ENCODE measurements around the gene EIF4EBP2.

The EIF4EBP2 gene

GRCh38 chr10:70379581-70380176 lies 24.3 kb upstream of the EIF4EBP2 start:
- DNase-seq: peak in 1 of 5 donors; percentile 16

- no peak for DNase-seq
These were observed 23.4 kb upstream of the EIF4EBP2 start for GRCh38 chr10:70380350-70381135.

DNA sequence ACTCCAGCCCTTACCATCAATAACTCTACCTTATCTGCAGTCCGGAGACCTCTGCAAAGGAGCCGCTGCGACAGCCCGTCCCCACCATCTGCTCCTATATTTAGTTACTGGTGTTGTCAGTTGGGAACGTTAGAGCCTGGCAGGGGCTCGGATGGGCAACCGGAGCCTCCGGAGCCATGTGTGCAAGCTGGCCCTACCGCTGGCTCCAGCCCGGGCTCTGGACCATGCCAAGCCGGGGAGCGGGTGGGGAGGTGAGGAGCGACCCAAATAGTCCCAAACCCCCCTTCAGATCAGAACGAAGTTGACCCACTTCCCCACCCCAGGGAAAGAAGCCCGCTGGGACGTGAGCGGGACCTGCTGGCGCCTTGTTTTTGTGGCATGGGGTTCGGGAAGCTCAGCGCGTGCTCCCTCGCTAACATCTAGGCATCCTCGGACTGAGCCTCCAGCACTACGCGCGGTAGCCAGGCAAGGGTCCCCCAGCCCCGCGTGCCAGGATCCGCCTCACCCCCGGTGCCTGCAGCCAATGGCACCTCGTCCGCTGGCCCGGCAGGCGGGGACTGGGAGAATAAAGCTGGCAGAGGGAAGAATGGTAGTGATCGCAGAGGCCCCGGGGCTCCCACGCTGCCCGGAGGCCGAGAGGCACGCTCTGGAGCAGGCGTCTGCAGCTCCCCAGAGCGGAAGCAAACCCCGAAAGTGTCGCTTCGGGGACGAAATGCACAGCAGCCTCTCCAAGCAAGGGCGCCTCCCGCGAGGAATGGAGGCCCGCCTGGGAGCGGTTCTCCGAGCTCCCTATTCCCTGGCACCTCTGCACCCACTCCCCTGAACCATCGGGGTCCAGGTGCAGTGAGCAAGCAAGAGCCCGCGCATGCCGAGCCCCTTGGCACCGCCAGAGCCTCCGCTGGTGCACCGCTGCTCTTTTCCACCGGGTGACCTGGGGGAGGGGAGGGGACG lies 22.2 kb upstream of the EIF4EBP2 start:
- peak in 1 of 5 donors; percentile 51 for DNase-seq

GRCh38 chr10:70391654-70392053 lies 12.3 kb upstream of the EIF4EBP2 start:
- no peak for DNase-seq

GRCh38 chr10:70396140-70396539 lies 7.8 kb upstream of the EIF4EBP2 start:
- DNase-seq: no peak

DNA sequence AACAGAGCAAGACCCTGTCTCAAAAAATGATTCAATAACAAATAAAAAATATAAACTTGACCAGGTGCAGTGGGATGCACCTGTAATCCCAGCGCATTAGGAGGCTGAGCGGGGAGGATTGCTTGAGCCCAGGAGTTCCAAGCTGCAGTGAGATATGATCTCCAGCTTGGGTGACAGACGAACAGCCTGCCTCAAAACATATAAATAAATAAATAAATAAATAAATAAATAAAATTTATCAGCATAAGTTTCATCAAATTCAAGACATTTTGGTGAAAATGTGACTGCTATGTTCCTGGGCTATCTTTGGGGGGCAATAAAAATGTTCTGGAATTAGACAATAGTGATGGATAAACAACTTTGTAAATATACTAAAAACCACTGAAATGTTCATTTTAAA lies 4.8 kb upstream of the EIF4EBP2 start:
- DNase-seq: no peak

GRCh38 chr10:70403483-70404035 lies 386 bp upstream of the EIF4EBP2 start:
- no peak for DNase-seq

- no peak for DNase-seq
These were observed 767 bp downstream of the EIF4EBP2 start for GRCh38 chr10:70404787-70405036.

GRCh38 chr10:70405037-70405824 lies 1.3 kb downstream of the EIF4EBP2 start:
- DNase-seq: peak in 2 of 5 donors; percentile 11 to 65

- no peak for DNase-seq
These were observed 5.8 kb downstream of the EIF4EBP2 start for GRCh38 chr10:70409772-70410171.

- no peak for DNase-seq
These were observed 6.7 kb downstream of the EIF4EBP2 start for GRCh38 chr10:70410608-70411007.

DNA sequence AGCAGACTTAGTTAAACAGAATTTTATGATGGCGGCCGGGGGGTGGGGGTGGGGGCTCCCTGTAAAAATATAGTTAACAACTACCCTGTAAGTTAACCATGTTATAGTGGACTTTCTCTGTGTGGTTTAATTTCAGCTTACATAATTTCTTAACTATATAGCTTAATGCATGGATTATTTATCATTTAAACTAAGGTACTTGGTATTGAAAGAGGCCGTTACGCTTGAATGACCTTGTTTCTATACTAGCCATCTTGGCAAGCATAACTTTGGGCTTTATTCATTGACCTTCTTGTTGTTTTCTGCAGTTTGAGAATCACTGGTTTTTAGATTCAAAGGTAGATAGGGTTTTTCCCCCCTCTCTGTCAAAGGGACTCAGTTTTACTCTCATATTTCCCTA lies 8.4 kb downstream of the EIF4EBP2 start:
- DNase-seq: no peak

GRCh38 chr10:70417568-70417967 lies 13.6 kb downstream of the EIF4EBP2 start:
- DNase-seq: no peak

DNA sequence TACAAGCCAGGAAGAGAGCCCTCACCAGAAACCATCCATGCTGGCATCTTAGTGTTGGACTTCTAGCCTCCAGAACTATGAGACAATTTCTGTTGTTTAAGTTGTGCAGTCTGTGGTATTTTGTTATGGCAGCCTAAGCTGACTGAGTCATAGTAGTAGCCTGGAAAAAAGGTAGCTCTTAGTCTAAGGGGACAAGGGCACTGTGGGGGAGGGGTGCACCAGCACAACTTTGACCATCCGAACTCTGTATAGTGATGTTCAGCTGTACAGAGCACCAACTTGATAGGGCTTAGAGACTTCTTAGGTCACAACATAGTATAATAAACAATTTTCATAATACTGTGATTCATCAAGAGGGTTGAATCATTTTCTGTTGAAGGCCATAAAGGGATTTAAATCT lies 14.3 kb downstream of the EIF4EBP2 start:
- DNase-seq: no peak

DNA sequence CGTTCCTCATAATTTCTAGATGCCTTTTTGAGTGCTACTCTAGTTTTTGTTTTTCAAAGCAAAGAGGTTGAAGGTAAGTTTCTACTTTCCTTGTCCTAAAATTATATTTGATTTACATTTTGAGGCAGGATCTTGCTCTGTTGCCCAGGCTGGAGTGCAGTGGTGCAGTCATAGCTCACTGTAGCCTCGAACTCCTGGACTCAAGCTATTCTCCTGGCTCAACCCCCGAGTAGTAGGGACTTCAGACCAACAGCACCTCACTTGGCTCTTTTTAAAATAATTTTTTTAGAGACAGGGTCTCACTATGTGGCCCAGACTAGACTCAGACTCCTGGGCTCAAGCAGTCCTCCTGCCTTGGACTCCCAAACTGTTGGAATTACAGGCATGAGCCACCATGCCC lies 14.8 kb downstream of the EIF4EBP2 start:
- DNase-seq: no peak

DNA sequence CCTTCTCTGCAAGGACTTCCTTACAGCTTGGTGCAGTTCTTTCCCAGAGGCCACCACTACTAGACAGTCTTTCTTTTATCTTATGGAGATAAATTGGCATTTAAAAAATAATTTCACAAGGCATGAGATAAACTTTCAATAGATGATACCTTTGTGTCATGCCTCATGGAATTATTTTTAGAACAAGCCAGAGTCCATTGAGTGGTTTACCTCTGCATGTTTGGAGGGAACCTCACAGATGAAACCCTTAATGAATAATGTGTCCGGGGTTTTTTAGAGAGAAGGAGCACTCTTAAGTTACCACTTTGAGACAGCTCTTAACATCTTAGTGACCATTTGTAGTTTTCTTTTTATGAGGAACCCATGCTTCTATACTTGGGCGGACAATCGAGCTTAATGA lies 20.4 kb downstream of the EIF4EBP2 start:
- no peak for DNase-seq

- DNase-seq: no peak
These were observed 21.2 kb downstream of the EIF4EBP2 start for GRCh38 chr10:70425096-70425495.

DNA sequence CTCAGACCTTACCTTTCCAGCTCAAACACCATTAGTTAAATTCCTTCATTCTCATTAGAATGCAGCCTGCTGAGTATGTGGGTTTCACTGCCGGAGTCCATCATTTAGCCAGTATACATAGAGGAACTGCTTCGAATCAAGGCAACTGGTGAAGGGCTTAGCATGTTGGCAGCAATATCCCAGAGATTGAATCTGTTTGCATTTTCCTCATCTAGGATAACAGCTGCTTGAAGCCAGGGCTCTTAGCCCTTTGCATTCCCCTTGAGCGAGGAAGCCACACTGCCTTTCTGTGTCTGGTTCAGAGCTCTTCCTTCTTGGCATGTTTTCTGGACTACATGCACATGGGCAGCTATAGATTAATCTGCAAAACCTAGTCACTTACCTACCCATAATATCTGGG lies 22.9 kb downstream of the EIF4EBP2 start:
- DNase-seq: no peak

DNA sequence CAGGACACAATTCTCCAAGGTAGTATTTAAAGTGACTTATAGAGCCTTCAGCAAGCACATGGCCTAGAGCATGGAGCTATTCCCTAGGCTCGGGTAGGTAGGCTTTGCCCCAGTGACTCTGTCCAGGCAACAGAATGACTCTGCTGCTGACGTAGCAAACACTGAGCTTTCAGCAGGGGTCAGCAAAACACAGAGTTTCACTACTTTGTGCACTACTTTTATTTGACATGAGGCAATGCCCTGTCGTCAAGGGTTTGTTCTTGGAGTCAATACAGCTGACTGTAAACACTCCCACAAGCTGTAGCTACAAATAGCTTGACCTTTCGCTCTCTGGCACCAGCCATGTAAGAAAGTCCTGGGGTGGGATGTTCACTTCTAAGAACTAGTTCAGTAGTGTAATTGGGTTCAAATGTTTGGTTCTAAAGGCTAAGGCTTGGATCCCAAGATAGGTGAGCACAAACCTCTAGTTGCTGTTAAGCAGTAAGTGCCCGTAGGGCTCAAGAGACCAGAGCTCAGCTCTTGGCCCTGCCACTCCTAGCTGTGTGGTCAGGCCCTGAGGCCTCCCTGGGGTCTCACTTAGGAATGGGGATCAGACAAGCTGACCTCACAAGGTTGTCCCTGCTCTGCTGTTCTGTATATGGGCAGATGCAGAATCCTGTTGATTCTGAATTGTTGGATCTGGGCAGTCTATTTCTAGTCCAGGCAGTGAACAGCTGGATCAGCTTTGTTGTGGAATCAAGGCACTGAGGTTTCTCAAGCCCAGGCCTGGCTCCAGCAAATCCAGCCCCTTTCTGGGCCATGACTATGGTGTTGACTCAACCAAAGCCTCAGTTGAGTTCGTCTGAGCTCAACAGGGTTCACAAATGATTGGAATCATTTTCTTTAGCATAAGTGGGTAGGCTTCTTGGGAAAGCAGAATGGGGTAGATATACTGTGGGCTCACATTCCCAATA lies 26.8 kb downstream of the EIF4EBP2 start:
- DNase-seq: no peak

- no peak for DNase-seq
These were observed 28.2 kb downstream of the EIF4EBP2 start for GRCh38 chr10:70432101-70432500.

DNA sequence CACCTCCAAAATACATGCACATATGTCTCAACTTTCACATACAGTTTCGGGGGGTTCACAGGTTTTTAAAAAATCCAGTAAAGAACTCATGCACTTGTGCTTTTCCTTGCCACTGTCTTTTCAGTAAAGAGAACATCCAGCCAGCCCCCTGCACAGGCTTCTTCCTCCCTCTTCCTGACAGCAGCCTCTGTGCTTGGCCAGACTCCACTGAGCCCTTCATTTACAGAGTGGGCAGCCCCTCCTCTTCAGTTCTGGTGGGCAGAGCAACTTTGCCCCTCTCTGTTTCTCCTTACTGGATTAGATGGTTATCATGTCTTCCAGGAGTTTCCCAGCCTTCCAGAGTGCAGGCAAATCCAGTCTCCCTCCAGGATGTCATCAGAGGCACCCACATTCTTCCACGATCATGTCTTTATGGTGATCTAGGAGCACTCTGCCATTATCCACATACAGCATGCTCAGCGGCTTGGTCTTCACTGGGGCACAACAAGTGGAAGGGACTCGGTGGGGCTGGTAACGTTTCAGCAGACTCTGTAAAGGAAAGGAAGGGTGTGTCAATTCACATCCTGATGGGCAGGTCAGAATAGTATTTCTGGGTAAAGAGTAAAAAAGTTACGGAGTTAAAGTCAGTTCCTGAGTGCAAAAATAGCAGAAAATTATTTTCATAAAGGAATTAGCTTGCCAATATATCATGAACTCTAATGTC lies 28.8 kb downstream of the EIF4EBP2 start:
- DNase-seq: peak in 1 of 5 donors; percentile 30

Data from T-helper 1 cell (primary cell).